Measurements from ENCODE around the gene AGAP1. TPM values are rescaled to one million over a fixed set of nuclear protein-coding genes. Genes with fewer than 3 reads are reported as not detected.

Gene AGAP1
- total RNA-seq, 4 donors from 2014 or later: 23.4 to 46.5 (median 29.3) TPM

DNA sequence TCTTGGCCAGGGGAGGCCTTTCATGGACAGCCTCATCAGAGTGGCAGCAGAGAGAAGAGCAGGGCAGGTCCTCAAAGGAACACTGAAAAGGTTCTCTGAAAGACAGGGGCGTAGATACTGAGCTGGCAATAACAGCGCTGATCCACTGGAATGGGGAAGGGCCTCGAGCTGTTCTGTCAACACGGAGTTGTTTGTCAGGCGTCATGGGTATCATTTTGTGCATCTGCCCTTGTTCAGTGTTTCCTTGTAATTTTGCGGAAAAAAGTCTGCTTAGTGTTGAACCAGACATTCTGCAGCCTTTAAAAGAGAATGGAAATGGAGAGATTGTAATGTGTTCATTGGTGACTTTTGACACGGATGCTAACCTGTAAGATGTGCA, 21.5 kb downstream of the AGAP1 start:
- TF ChIP-seq, protein P1, sequence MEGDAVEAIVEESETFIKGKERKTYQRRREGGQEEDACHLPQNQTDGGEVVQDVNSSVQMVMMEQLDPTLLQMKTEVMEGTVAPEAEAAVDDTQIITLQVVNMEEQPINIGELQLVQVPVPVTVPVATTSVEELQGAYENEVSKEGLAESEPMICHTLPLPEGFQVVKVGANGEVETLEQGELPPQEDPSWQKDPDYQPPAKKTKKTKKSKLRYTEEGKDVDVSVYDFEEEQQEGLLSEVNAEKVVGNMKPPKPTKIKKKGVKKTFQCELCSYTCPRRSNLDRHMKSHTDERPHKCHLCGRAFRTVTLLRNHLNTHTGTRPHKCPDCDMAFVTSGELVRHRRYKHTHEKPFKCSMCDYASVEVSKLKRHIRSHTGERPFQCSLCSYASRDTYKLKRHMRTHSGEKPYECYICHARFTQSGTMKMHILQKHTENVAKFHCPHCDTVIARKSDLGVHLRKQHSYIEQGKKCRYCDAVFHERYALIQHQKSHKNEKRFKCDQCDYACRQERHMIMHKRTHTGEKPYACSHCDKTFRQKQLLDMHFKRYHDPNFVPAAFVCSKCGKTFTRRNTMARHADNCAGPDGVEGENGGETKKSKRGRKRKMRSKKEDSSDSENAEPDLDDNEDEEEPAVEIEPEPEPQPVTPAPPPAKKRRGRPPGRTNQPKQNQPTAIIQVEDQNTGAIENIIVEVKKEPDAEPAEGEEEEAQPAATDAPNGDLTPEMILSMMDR (IDR thresholded peaks at IDR 0.05): no peak
- TF ChIP-seq POLR2A (IDR thresholded peaks at IDR 0.05): no peak
- no peak for DNase-seq
- intact Hi-C loops (cut with DNase I): no loop called here
- Histone ChIP-seq H3K9me3 (no peaks in the 10 kb centered on the region), H3K27ac (no peak overlapping the region), H3K36me3 (no peaks in the 10 kb centered on the region), H3K4me1 (peaks cover 21 to 44% of the 10 kb centered on the region in 2 donors), H3K4me3 (replicated peaks in 1 of 3) (no peak overlapping the region), H3K27me3 (no peaks in the 10 kb centered on the region)
- 89 to 95% methylated on average over 7 of the region's 7 CpGs for WGBS, 2 donors

DNA sequence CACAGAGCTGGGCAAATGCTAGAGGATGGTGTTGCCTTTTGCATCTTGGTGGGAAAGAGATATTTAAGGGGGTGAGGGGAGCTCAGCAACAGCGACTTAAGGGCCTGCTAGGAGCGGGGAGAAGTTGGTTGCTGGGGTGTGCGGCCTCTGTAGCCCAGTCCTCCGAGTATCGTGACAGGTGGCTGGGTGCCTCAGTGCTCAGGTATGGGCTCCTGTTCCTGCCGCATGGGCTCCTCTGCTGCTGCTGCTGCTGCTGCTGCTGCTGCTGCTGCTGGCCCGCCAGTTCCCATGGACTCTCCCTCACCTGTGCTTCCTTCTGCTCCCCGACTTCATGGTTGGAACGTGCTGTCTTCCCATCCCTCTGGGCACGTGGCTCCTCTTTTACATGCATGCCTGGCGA, 22.0 kb downstream of the AGAP1 start:
- H3K36me3 ChIP-seq: no peaks in the 10 kb centered on the region
- no peak overlapping the region for H3K27ac ChIP-seq
- DNase-seq: no peak
- no peak for TF ChIP-seq POLR2A (IDR thresholded peaks at IDR 0.05)
- TF ChIP-seq, protein P1 (IDR thresholded peaks at IDR 0.05): no peak
- H3K27me3 ChIP-seq: no peaks in the 10 kb centered on the region
- no peak overlapping the region for H3K4me3 ChIP-seq (replicated peaks in 1 of 3)
- 92 to 96% methylated on average over 10 to 11 of the region's 11 CpGs for WGBS, 2 donors
- intact Hi-C loops (cut with DNase I): no loop called here
- peaks cover 21 to 41% of the 10 kb centered on the region in 2 donors for H3K4me1 ChIP-seq
- no peaks in the 10 kb centered on the region for H3K9me3 ChIP-seq

DNA sequence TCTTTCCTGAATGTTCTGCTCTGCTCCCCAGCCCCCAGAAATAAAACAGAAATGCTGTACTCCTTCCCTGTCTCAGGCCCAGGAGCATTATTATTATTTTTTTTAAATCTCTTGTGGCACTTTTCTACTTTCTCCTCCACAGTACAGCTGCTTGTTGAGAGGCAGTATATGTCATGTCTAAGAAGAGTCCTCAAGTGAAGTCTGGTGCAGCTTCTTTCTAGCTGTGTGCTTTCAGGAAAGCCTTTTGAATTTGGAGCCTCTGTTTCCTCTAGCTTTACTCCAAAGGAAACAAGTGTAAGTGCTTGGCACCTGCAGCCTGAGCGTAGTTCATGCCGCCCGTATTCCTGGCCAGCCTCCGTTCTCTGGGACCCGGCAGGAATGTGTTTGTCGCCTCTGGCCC, 22.4 kb downstream of the AGAP1 start:
- Histone ChIP-seq H3K27ac (no peak overlapping the region), H3K9me3 (no peaks in the 10 kb centered on the region), H3K27me3 (no peaks in the 10 kb centered on the region), H3K4me3 (replicated peaks in 1 of 3) (no peak overlapping the region), H3K4me1 (peaks cover 20 to 37% of the 10 kb centered on the region in 2 donors), H3K36me3 (no peaks in the 10 kb centered on the region)
- 98 to 99% methylated on average over 6 of the region's 6 CpGs for WGBS, 2 donors
- DNase-seq: no peak
- intact Hi-C loops (cut with DNase I): no loop called here
- TF ChIP-seq POLR2A (IDR thresholded peaks at IDR 0.05): no peak
- TF ChIP-seq, protein P1 (IDR thresholded peaks at IDR 0.05): no peak

DNA sequence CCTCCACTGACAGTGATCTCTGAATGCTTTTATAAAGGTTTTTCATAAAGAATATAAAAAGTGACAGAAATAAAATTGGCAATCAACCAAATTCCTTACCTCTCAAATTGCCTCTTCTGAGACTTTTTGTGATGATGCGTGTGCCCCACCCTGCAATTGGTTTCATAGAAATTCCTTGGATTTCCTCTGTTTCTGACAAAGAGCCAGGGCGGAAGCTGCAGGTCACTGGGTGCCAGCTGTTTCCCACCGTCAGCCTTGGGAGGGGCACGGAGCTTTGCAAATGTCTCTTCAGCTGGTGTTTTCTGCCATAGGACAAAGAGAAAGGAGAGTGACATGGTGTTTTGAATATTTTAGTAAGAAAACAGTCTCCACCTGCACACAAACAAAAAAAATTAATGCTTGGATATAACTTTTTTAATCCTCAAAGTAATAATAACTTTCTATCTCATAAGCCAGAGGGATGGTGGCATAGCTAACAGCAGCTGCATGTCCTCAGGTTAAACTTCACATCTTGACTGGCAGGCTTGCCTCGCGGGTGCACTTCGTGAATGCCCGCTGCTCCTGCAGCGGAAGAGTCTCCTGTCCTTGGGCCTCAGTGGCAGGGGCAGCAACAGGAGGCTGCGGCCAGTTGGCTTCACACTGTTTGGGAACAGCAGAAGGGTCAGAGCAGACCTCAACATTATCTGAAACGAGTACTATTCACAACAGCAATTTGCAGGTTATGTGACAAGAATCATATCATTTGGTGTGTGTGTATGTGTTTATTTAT, 24.7 kb downstream of the AGAP1 start:
- no peak overlapping the region for H3K4me3 ChIP-seq (replicated peaks in 1 of 3)
- TF ChIP-seq, protein P1 (IDR thresholded peaks at IDR 0.05): no peak
- TF ChIP-seq POLR2A (IDR thresholded peaks at IDR 0.05): no peak
- H3K4me1 ChIP-seq: peaks cover 7 to 21% of the 10 kb centered on the region in 2 donors
- DNase-seq: peak in 1 of 2 donors; percentile 38
- intact Hi-C loops (cut with DNase I): no loop called here
- 67 to 76% methylated on average over 11 of the region's 11 CpGs for WGBS, 2 donors
- H3K27me3 ChIP-seq: no peaks in the 10 kb centered on the region
- H3K27ac ChIP-seq: no peak overlapping the region
- no peaks in the 10 kb centered on the region for H3K9me3 ChIP-seq
- H3K36me3 ChIP-seq: no peaks in the 10 kb centered on the region

DNA sequence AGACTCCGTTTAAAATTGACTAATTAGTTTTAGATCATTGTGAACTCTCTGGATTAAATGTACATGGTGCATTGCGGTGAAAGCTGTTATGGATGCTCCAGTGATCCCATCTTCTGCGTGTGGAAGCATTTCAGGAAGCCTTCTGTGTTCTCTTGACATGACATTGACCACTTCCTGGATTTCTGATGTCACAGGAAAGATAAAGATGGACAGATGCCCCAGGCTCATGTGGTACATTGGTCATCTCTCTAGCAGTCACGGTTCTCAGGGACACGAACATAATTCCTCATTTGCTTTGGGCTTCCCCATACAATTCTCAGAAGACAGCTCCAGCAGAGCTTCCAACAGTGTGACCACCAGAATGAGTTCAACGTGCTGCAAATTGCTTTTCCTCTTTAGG, 26.9 kb downstream of the AGAP1 start:
- Histone ChIP-seq H3K27ac (no peak overlapping the region), H3K4me1 (peaks cover 7 to 19% of the 10 kb centered on the region in 2 donors), H3K36me3 (no peaks in the 10 kb centered on the region), H3K9me3 (no peaks in the 10 kb centered on the region), H3K27me3 (no peaks in the 10 kb centered on the region), H3K4me3 (replicated peaks in 1 of 3) (no peak overlapping the region)
- 87 to 88% methylated on average over 6 of the region's 6 CpGs for WGBS, 2 donors
- no peak for TF ChIP-seq POLR2A (IDR thresholded peaks at IDR 0.05)
- TF ChIP-seq, protein P1 (IDR thresholded peaks at IDR 0.05): no peak
- DNase-seq: no peak
- intact Hi-C loops (cut with DNase I): no loop called here

Data from thyroid gland (tissue), 4 donors.